ENCODE results near the gene NTM. TPM values are rescaled to one million over a fixed set of nuclear protein-coding genes. Genes with fewer than 3 reads are reported as not detected.

The NTM gene
- total RNA-seq, 2 donors from 2014 or later = 0.26 to 3.6 TPM

DNA sequence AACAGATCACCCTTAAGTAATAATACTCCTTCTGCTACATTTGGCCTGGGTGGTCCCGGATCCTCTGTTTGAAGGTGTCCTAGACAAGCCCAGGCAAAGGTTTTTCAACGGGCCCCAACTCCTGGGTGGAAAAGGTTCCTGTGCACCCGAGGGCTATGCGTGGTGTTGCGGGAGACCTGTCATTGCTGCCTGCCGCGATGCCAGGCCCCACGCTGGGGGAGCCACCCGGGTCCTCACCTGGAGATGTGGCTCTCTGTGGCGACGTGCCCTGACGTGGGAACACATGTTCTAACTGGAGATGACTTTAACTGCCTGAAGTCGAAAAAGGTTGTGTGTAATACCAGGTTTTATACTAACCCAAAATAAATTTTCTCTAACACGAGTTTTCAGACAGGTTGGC, 467.1 kb downstream of the NTM start:
- no peaks in the 10 kb centered on the region for H3K27me3 ChIP-seq
- no peak overlapping the region for H3K4me3 ChIP-seq
- H3K9me3 ChIP-seq = no peaks in the 10 kb centered on the region
- no peaks in the 10 kb centered on the region for H3K4me1 ChIP-seq
- no peaks in the 10 kb centered on the region for H3K36me3 ChIP-seq (replicated peaks in 1 of 2; ENCODE audit: insufficient read depth in 1 of 2, low read depth in 2 of 2)
- WGBS, 2 donors = 77 to 78% methylated on average over 10 to 14 of the region's 14 CpGs
- intact Hi-C loops (cut with DNase I) = no loop called here
- H3K27ac ChIP-seq = no peak overlapping the region
- no peak for DNase-seq
- ATAC-seq = no peak
- TF ChIP-seq, protein P1, sequence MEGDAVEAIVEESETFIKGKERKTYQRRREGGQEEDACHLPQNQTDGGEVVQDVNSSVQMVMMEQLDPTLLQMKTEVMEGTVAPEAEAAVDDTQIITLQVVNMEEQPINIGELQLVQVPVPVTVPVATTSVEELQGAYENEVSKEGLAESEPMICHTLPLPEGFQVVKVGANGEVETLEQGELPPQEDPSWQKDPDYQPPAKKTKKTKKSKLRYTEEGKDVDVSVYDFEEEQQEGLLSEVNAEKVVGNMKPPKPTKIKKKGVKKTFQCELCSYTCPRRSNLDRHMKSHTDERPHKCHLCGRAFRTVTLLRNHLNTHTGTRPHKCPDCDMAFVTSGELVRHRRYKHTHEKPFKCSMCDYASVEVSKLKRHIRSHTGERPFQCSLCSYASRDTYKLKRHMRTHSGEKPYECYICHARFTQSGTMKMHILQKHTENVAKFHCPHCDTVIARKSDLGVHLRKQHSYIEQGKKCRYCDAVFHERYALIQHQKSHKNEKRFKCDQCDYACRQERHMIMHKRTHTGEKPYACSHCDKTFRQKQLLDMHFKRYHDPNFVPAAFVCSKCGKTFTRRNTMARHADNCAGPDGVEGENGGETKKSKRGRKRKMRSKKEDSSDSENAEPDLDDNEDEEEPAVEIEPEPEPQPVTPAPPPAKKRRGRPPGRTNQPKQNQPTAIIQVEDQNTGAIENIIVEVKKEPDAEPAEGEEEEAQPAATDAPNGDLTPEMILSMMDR (IDR thresholded peaks at IDR 0.05) = no peak
- TF ChIP-seq POLR2A (IDR thresholded peaks at IDR 0.05) = no peak

DNA sequence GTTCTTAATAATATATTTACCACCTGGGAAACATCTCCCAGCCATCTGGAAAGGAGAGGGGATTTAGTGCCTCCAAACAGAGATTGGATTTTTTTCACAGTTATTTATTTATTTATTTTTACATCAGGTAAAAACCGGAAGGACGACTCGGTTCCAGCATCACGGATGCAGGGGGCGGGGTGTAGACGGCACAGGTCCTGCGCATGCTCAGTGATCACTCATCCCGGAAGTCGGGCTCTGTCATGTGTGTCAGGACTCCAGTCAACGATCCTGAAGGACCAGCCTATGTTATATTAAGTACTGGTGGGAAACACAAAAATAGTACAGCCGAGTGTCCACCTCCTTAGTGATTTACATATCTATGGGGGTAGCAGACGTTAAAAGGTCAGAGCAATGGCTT, 467.6 kb downstream of the NTM start:
- no peak for DNase-seq
- Histone ChIP-seq H3K36me3 (replicated peaks in 1 of 2; ENCODE audit: insufficient read depth in 1 of 2, low read depth in 2 of 2) (no peaks in the 10 kb centered on the region), H3K27ac (no peak overlapping the region), H3K27me3 (no peaks in the 10 kb centered on the region), H3K4me1 (no peaks in the 10 kb centered on the region), H3K9me3 (no peaks in the 10 kb centered on the region), H3K4me3 (no peak overlapping the region)
- intact Hi-C loops (cut with DNase I) = no loop called here
- ATAC-seq = no peak
- 75 to 77% methylated on average over 12 of the region's 12 CpGs for WGBS, 2 donors
- no peak for TF ChIP-seq POLR2A (IDR thresholded peaks at IDR 0.05)
- TF ChIP-seq, protein P1 (IDR thresholded peaks at IDR 0.05) = no peak

DNA sequence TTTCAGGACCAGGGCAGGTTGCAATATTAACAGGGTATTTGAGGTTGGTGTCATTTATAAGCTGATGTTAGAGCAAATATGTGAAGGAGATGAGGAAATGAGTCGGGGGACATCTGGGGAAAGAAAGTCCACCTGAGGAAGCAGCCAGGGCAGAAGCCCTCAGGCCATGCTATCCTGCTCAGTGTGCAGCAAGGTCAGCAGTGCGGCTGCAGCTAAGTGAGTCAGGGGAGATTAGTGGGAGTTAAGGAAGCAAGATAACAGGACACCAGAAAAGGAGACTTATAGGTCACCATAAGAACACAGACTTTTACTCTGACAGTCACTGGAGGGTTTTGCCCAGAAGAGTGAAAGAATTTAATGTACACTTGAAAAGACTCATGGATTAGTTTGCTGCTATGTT, 468.9 kb downstream of the NTM start:
- TF ChIP-seq, protein P1 (IDR thresholded peaks at IDR 0.05) = no peak
- TF ChIP-seq POLR2A (IDR thresholded peaks at IDR 0.05) = no peak
- Histone ChIP-seq H3K27ac (no peak overlapping the region), H3K4me3 (no peak overlapping the region), H3K36me3 (replicated peaks in 1 of 2; ENCODE audit: insufficient read depth in 1 of 2, low read depth in 2 of 2) (no peaks in the 10 kb centered on the region), H3K27me3 (no peaks in the 10 kb centered on the region), H3K9me3 (no peaks in the 10 kb centered on the region), H3K4me1 (no peaks in the 10 kb centered on the region)
- ATAC-seq (no peak), DNase-seq (no peak)
- intact Hi-C loops (cut with DNase I) = no loop called here
- 56 to 66% methylated on average over 2 of the region's 2 CpGs for WGBS, 2 donors

DNA sequence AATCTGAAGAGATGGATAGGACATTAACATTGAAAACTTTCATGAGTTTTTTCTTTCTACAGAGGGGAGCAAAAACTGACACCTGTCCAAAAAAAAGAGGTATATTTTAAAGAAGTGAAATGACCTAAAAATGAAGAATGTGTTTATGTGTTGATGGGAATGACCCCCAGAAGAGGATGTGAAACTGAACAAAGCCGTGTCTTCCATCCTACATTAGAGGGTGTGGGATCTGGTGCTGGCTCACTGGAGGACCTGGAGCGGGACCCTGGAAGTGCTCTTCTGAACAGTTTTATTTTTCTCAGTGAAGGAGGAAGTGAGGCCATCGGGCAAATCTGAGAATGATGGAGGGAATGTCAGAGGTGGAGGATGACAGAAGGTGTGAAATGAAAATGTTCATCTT, 470.1 kb downstream of the NTM start:
- no peaks in the 10 kb centered on the region for H3K4me1 ChIP-seq
- no peak overlapping the region for H3K27ac ChIP-seq
- no peaks in the 10 kb centered on the region for H3K9me3 ChIP-seq
- H3K4me3 ChIP-seq = no peak overlapping the region
- H3K36me3 ChIP-seq (replicated peaks in 1 of 2; ENCODE audit: insufficient read depth in 1 of 2, low read depth in 2 of 2) = no peaks in the 10 kb centered on the region
- intact Hi-C loops (cut with DNase I) = no loop called here
- DNase-seq (no peak), ATAC-seq (no peak)
- WGBS, 2 donors = 62 to 71% methylated on average over 3 of the region's 3 CpGs
- TF ChIP-seq, protein P1 (IDR thresholded peaks at IDR 0.05) = no peak
- TF ChIP-seq POLR2A (IDR thresholded peaks at IDR 0.05) = no peak
- no peaks in the 10 kb centered on the region for H3K27me3 ChIP-seq

DNA sequence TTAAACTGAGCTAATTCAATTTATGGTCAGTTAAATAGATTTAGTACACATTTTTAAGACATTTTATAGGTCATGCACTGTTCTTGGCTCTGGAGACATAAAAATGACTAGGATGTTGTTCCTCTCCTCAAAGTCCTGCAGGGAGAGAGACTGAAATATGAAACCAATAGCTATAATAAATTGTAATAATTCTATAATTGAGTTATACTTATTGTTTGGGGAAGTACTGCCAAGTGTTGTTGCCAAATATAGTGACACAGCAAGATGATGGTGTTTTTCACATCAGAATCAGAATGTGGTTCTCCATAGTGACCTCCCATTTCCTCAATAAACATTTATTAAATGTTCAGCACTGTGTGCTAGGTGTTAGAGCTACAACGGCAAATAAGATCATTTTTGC, 470.6 kb downstream of the NTM start:
- Histone ChIP-seq H3K36me3 (replicated peaks in 1 of 2; ENCODE audit: insufficient read depth in 1 of 2, low read depth in 2 of 2) (no peaks in the 10 kb centered on the region), H3K9me3 (no peaks in the 10 kb centered on the region), H3K4me3 (no peak overlapping the region), H3K4me1 (no peaks in the 10 kb centered on the region), H3K27me3 (no peaks in the 10 kb centered on the region), H3K27ac (no peak overlapping the region)
- no peak for ATAC-seq
- intact Hi-C loops (cut with DNase I) = no loop called here
- WGBS, 2 donors = 46 to 63% methylated on average over 1 of the region's 1 CpG
- no peak for DNase-seq
- no peak for TF ChIP-seq POLR2A (IDR thresholded peaks at IDR 0.05)
- TF ChIP-seq, protein P1 (IDR thresholded peaks at IDR 0.05) = no peak
